Upper lobe of left lung (tissue), 6 donors: Measurements from ENCODE around the gene KIDINS220. TPM values are rescaled to one million over a fixed set of nuclear protein-coding genes. Genes with fewer than 3 reads are reported as not detected.

Experiments used
- ATAC-seq, 2 donors: fragments of 200-7000 bp; cut with Tn5 transposase; one replicate each; pipeline ENCODE4 v1.9.1; 2022; ENCODE audit warnings: mild to moderate bottlenecking in 2 of 2, moderate library complexity in 2 of 2; ENCODE audit not compliant: low FRiP score in 2 of 2
- DNase-seq, 2 donors: peaks; one replicate each; pipeline ENCODE4 v3.0.0-alpha.2; 2019 to 2020
- H3K27ac ChIP-seq, 4 donors: fragments of 200-600 bp; sonication (generic); one replicate each; pipeline ENCODE4 v1.5.1; 2016 to 2019
- H3K27me3 ChIP-seq, 4 donors: fragments of 200-600 bp; sonication (generic); one replicate each; pipeline ENCODE4 v1.5.1; 2017 to 2019
- H3K36me3 ChIP-seq, 4 donors: fragments of 200-600 bp; sonication (generic); one replicate each; pipeline ENCODE4 v1.5.1; 2016 to 2019
- H3K4me1 ChIP-seq, 4 donors: fragments of 200-600 bp; sonication (generic); one replicate each; pipeline ENCODE4 v1.5.1; 2018 to 2019
- H3K4me3 ChIP-seq, 4 donors: fragments of 200-600 bp; sonication (generic); one replicate each; pipeline ENCODE4 v1.5.1; 2017 to 2019; ENCODE audit warnings: mild to moderate bottlenecking in 2 of 4, moderate library complexity in 1 of 4
- H3K9me3 ChIP-seq, 4 donors: fragments of 200-600 bp; sonication (generic); one replicate each; pipeline ENCODE4 v1.5.1; 2018 to 2019
- EP300 ChIP-seq, 4 donors: sonication (generic); formaldehyde crosslinking; IDR thresholded peaks; one replicate each; pipeline ENCODE4 v1.5.1; 2017; ENCODE audit warnings: antibody characterized with exemption in 4 of 4, control low read depth in 2 of 4
- POLR2A ChIP-seq, 4 donors: fragments of 450-650 bp; IDR thresholded peaks; one replicate each; pipeline ENCODE4 v1.5.1; 2016 to 2017; ENCODE audit warnings: antibody characterized with exemption in 4 of 4, mild to moderate bottlenecking in 2 of 4
- POLR2AphosphoS5 ChIP-seq, 2 donors: sonication (generic); formaldehyde crosslinking; IDR thresholded peaks; one replicate each; pipeline ENCODE4 v1.5.1; 2017; ENCODE audit warnings: antibody characterized with exemption in 2 of 2
- WGBS, 2 donors: methylation state at CpG; one replicate each; pipeline ENCODE4 v1.1.5; 2017 to 2018; 5-methylcytosine and 5-hydroxymethylcytosine counted together
- total RNA-seq, 6 donors: library from RNA; depleted of rRNA in 4 of 6; stranded (reverse); fragments of >200 nt in 4 of 6; gene quantifications; one replicate each; pipeline versions ENCODE4 v1.1.0 to v1.2.1, GENCODE V29; 2016 to 2021
- TF ChIP-seq, protein P1 (sequence below), 6 experiments: fragments of 450-650 bp in 4 of 6; fragments of 200-600 bp in 2 of 6; sonication (generic) in 2 of 6; IDR thresholded peaks; one replicate each; pipeline ENCODE4 v1.5.1; 2016 to 2019; ENCODE audit warnings: antibody characterized with exemption in 6 of 6
- donor health status: DM: no; HTN: no; CAD: no; lungs with moderate emphysema.
- donor health status: DM: no; HTN: yes; CAD: no; lungs with severe emphysema.

KIDINS220 gene
- total RNA-seq, 6 donors from 2014 or later, result 58.2 to 136 (median 69.9) TPM

- H3K9me3 ChIP-seq, result peaks cover 0 to 5% (median 1%) of the 10 kb centered on the region in 4 donors
- no peak overlapping the region for H3K27ac ChIP-seq
- no peak for TF ChIP-seq POLR2A (IDR thresholded peaks at IDR 0.05)
- no peak for TF ChIP-seq EP300 (IDR thresholded peaks at IDR 0.05)
- TF ChIP-seq POLR2AphosphoS5 (IDR thresholded peaks at IDR 0.05), result no peak
- TF ChIP-seq, protein P1, sequence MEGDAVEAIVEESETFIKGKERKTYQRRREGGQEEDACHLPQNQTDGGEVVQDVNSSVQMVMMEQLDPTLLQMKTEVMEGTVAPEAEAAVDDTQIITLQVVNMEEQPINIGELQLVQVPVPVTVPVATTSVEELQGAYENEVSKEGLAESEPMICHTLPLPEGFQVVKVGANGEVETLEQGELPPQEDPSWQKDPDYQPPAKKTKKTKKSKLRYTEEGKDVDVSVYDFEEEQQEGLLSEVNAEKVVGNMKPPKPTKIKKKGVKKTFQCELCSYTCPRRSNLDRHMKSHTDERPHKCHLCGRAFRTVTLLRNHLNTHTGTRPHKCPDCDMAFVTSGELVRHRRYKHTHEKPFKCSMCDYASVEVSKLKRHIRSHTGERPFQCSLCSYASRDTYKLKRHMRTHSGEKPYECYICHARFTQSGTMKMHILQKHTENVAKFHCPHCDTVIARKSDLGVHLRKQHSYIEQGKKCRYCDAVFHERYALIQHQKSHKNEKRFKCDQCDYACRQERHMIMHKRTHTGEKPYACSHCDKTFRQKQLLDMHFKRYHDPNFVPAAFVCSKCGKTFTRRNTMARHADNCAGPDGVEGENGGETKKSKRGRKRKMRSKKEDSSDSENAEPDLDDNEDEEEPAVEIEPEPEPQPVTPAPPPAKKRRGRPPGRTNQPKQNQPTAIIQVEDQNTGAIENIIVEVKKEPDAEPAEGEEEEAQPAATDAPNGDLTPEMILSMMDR (IDR thresholded peaks at IDR 0.05), result no peak
- no peak for DNase-seq
- H3K4me1 ChIP-seq, result no peaks in the 10 kb centered on the region
- no peaks in the 10 kb centered on the region for H3K27me3 ChIP-seq
- no peak overlapping the region for H3K4me3 ChIP-seq
- ATAC-seq, result no peak
- H3K36me3 ChIP-seq, result peaks cover 0 to 42% (median 14%) of the 10 kb centered on the region in 4 donors
These were observed 83.2 kb downstream of the KIDINS220 start for GRCh38 chr2:8754106-8754776.

DNA sequence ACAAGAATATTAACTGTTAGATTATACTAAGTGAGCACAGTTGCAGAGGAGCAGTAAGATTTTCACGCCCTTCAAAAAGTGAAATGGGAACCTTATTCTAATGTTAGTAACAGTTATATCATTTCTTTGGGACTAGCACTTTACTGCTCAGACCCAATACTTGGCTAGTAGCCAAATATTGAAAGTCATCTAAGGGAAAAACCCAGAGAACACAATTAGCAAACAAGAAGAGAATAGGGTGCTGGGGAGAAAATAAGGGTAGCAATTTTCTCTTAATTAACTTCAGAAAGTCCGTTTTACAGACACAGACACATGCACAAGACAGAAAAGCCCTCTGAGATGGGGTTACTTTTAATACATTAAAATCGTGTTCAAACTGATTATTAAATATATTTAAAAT, 83.8 kb downstream of the KIDINS220 start:
- Histone ChIP-seq H3K4me3 (no peak overlapping the region), H3K9me3 (peaks cover 0 to 5% (median 1%) of the 10 kb centered on the region in 4 donors), H3K4me1 (no peaks in the 10 kb centered on the region), H3K27me3 (no peaks in the 10 kb centered on the region), H3K27ac (no peak overlapping the region), H3K36me3 (peaks cover 0 to 46% (median 14%) of the 10 kb centered on the region in 4 donors)
- WGBS, 2 donors, result 91 to 93% methylated on average over 3 of the region's 3 CpGs
- DNase-seq (no peak), ATAC-seq (no peak)
- TF ChIP-seq EP300 (IDR thresholded peaks at IDR 0.05) (no peak), POLR2A (IDR thresholded peaks at IDR 0.05) (no peak)
- TF ChIP-seq, protein P1 (IDR thresholded peaks at IDR 0.05), result no peak

GRCh38 chr2:8752385-8752784, 85.0 kb downstream of the KIDINS220 start:
- peaks cover 0 to 5% (median 1%) of the 10 kb centered on the region in 4 donors for H3K9me3 ChIP-seq
- peaks cover 0 to 53% (median 12%) of the 10 kb centered on the region in 4 donors for H3K36me3 ChIP-seq
- H3K4me1 ChIP-seq, result no peaks in the 10 kb centered on the region
- ATAC-seq (no peak), DNase-seq (no peak)
- H3K27me3 ChIP-seq, result no peaks in the 10 kb centered on the region
- 97 to 100% methylated on average over 4 of the region's 4 CpGs for WGBS, 2 donors
- H3K27ac ChIP-seq, result no peak overlapping the region
- H3K4me3 ChIP-seq, result no peak overlapping the region
- TF ChIP-seq POLR2AphosphoS5 (IDR thresholded peaks at IDR 0.05), result no peak
- TF ChIP-seq POLR2A (IDR thresholded peaks at IDR 0.05), result no peak
- TF ChIP-seq, protein P1 (IDR thresholded peaks at IDR 0.05), result no peak
- no peak for TF ChIP-seq EP300 (IDR thresholded peaks at IDR 0.05)

- H3K27ac ChIP-seq, result no peak overlapping the region
- H3K27me3 ChIP-seq, result no peaks in the 10 kb centered on the region
- H3K4me3 ChIP-seq, result no peak overlapping the region
- TF ChIP-seq POLR2A (IDR thresholded peaks at IDR 0.05), result no peak
- TF ChIP-seq, protein P1 (IDR thresholded peaks at IDR 0.05), result no peak
- no peak for TF ChIP-seq POLR2AphosphoS5 (IDR thresholded peaks at IDR 0.05)
- no peak for TF ChIP-seq EP300 (IDR thresholded peaks at IDR 0.05)
- no peaks in the 10 kb centered on the region for H3K4me1 ChIP-seq
- DNase-seq (no peak), ATAC-seq (no peak)
- no peaks in the 10 kb centered on the region for H3K9me3 ChIP-seq
- WGBS, 2 donors, result 89 to 99% methylated on average over 7 of the region's 7 CpGs
- H3K36me3 ChIP-seq, result peaks cover 0 to 54% (median 13%) of the 10 kb centered on the region in 4 donors
These were observed 87.2 kb downstream of the KIDINS220 start for GRCh38 chr2:8750221-8750620.

- peaks cover 0 to 66% (median 19%) of the 10 kb centered on the region in 4 donors for H3K36me3 ChIP-seq
- no peaks in the 10 kb centered on the region for H3K27me3 ChIP-seq
- H3K9me3 ChIP-seq, result no peaks in the 10 kb centered on the region
- ATAC-seq (no peak), DNase-seq (no peak)
- 95 to 96% methylated on average over 6 of the region's 6 CpGs for WGBS, 2 donors
- H3K27ac ChIP-seq, result no peak overlapping the region
- no peak overlapping the region for H3K4me3 ChIP-seq
- no peaks in the 10 kb centered on the region for H3K4me1 ChIP-seq
- no peak for TF ChIP-seq POLR2AphosphoS5 (IDR thresholded peaks at IDR 0.05)
- no peak for TF ChIP-seq EP300 (IDR thresholded peaks at IDR 0.05)
These were observed 94.2 kb downstream of the KIDINS220 start for GRCh38 chr2:8743261-8743660.
